Upper lobe of left lung (tissue), 4 donors: ENCODE data around the gene LCE3E.

Experiments used
- CTCF ChIP-seq, 6 experiments: fragments of 450-650 bp in 4 of 6; fragments of 200-600 bp in 2 of 6; sonication (generic) in 2 of 6; IDR thresholded peaks; one replicate each; pipeline ENCODE4 v1.5.1; 2016 to 2019; ENCODE audit warnings: antibody characterized with exemption in 6 of 6
- EP300 ChIP-seq, 4 donors: sonication (generic); formaldehyde crosslinking; IDR thresholded peaks; one replicate each; pipeline ENCODE4 v1.5.1; 2017; ENCODE audit warnings: antibody characterized with exemption in 4 of 4, control low read depth in 2 of 4
- POLR2A ChIP-seq, 4 donors: fragments of 450-650 bp; IDR thresholded peaks; one replicate each; pipeline ENCODE4 v1.5.1; 2016 to 2017; ENCODE audit warnings: antibody characterized with exemption in 4 of 4, mild to moderate bottlenecking in 2 of 4
- POLR2AphosphoS5 ChIP-seq, 2 donors: sonication (generic); formaldehyde crosslinking; IDR thresholded peaks; one replicate each; pipeline ENCODE4 v1.5.1; 2017; ENCODE audit warnings: antibody characterized with exemption in 2 of 2

- TF ChIP-seq POLR2AphosphoS5 (IDR thresholded peaks at IDR 0.05) (no peak), CTCF (IDR thresholded peaks at IDR 0.05) (no peak), EP300 (IDR thresholded peaks at IDR 0.05) (no peak), POLR2A (IDR thresholded peaks at IDR 0.05) (no peak)
These were observed 19.0 kb upstream of the LCE3E start for GRCh38 chr1:152585586-152585985.
